ENCODE measurements around the gene COMT. TPM values are rescaled to one million over a fixed set of nuclear protein-coding genes. Genes with fewer than 3 reads are reported as not detected.
A peak's percentile ranks its signal among the peaks of the same experiment; 100 is the strongest.

Gene COMT
- total and polyA plus RNA-seq, 9 of the 15 experiments (the other 6 are each of a cell fraction or from before 2014, with no cell fraction given): 12.5 to 351 (median 155) TPM

DNA sequence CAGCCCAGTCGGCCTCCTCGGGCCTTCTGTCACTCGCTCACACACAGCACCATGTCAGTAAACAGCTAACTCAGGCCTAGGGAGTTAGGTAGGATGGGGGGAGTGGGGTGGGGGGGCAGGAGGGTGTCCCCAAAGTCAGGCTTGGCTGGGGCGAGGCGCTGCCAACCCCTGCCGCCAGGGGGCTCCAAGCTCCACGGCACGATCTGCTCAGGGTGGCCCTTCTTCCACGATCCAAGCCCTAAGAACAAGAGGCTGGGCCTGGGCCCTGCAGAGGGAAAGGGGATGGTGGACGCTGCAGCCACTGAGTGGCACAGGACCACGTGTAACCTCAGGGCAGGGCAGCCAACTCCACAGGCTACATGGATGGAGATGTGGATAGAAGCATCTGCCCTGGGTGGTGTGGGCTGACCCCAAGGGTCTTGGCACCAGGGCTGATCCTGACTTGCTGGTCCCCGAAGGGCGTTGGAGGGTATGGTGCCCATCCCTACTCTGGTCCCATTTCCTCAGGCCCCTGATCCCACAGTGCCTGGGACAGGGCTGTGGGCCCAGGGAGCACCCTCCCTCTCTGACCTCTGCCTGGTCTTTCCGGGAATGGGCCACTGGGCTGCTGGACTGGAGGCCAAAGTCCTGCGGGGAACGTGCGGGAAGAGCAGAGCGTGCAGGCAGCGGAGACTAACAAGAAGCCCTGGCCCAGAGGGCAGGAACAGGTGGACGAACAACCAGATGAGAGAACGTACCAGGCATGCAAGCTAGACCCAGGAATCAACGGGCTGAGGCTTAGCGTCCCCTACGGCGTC lies 29.1 kb downstream of the COMT start (continued):
- TF ChIP-seq U2AF2 (optimal IDR thresholded peaks at IDR 0.05; ENCODE audit: low read depth, low read length) (no peak), TCF7 (IDR thresholded peaks at IDR 0.05; ENCODE audit: borderline replicate concordance) (no peak), ZNF311 (CRISPR knock-in tag; IDR thresholded peaks at IDR 0.05) (no peak), ZBTB7A (IDR thresholded peaks at IDR 0.05; ENCODE audit: borderline replicate concordance, control insufficient read depth, low read depth, low read length) (peak; percentile 73), PPARD (CRISPR knock-in tag; IDR thresholded peaks at IDR 0.05) (0 out of 2 replicates have a peak, but pooled peaks have one; percentile 50), COPS2 (conservative IDR thresholded peaks at IDR 0.05) (no peak), U2AF1 (optimal IDR thresholded peaks at IDR 0.05; ENCODE audit: low read depth, low read length) (no peak), HMG20A (CRISPR knock-in tag; conservative IDR thresholded peaks at IDR 0.05) (no peak; the same call in 1 of the 2 replicates), FOXA3 (CRISPR knock-in tag; conservative IDR thresholded peaks at IDR 0.05 in 1 of 2, IDR thresholded peaks at IDR 0.05 in 1 of 2) (no peak), HNRNPK (IDR thresholded peaks at IDR 0.05; ENCODE audit: low read depth, low read length, poor library complexity, severe bottlenecking) (no peak), NELFE (IDR thresholded peaks at IDR 0.05; ENCODE audit: insufficient read depth, insufficient read length) (no peak), NR3C1 (CRISPR knock-in tag; IDR thresholded peaks at IDR 0.05) (no peak), HDAC1 (IDR thresholded peaks at IDR 0.05) (peak in 1 of 2 experiments; percentile 54; a peak in 1 of 4 replicates), ETV5 (CRISPR knock-in tag; IDR thresholded peaks at IDR 0.05; ENCODE audit: low read depth) (no peak), RBBP5 (IDR thresholded peaks at IDR 0.05; ENCODE audit: borderline replicate concordance, insufficient read depth, low read length, poor library complexity, severe bottlenecking) (peak; percentile 51), PML (IDR thresholded peaks at IDR 0.05; ENCODE audit: low read length) (peak; percentile 34; the same call in 1 of the 2 replicates), ARNT (IDR thresholded peaks at IDR 0.05) (no peak; a peak in 1 of 4 replicates), ZNF133 (CRISPR knock-in tag; IDR thresholded peaks at IDR 0.05) (peak; percentile 84; the same call in 1 of the 2 replicates), TAF7 (tag; IDR thresholded peaks at IDR 0.05) (no peak), MCM5 (IDR thresholded peaks at IDR 0.05; ENCODE audit: low read depth) (no peak), NFATC3 (IDR thresholded peaks at IDR 0.05) (no peak), ZNF780A (CRISPR knock-in tag; IDR thresholded peaks at IDR 0.05) (no peak), SMC3 (conservative IDR thresholded peaks at IDR 0.05; ENCODE audit: insufficient read depth, low read depth, low read length) (peak; percentile 100), ZNF175 (CRISPR knock-in tag; IDR thresholded peaks at IDR 0.05; ENCODE audit: low read depth) (no peak)
- TF ChIP-seq, protein P1, sequence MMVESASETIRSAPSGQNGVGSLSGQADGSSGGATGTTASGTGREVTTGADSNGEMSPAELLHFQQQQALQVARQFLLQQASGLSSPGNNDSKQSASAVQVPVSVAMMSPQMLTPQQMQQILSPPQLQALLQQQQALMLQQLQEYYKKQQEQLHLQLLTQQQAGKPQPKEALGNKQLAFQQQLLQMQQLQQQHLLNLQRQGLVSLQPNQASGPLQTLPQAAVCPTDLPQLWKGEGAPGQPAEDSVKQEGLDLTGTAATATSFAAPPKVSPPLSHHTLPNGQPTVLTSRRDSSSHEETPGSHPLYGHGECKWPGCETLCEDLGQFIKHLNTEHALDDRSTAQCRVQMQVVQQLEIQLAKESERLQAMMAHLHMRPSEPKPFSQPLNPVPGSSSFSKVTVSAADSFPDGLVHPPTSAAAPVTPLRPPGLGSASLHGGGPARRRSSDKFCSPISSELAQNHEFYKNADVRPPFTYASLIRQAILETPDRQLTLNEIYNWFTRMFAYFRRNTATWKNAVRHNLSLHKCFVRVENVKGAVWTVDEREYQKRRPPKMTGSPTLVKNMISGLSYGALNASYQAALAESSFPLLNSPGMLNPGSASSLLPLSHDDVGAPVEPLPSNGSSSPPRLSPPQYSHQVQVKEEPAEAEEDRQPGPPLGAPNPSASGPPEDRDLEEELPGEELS (CRISPR knock-in tag; IDR thresholded peaks at IDR 0.05; ENCODE audit: borderline replicate concordance): no peak
- TF ChIP-seq, protein P2, sequence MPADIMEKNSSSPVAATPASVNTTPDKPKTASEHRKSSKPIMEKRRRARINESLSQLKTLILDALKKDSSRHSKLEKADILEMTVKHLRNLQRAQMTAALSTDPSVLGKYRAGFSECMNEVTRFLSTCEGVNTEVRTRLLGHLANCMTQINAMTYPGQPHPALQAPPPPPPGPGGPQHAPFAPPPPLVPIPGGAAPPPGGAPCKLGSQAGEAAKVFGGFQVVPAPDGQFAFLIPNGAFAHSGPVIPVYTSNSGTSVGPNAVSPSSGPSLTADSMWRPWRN (IDR thresholded peaks at IDR 0.05; ENCODE audit: low read depth): no peak
